Measurements from ENCODE around the gene WSCD1.

WSCD1 gene

GRCh38 chr17:6108987-6109386 is 38.8 kb downstream of the WSCD1 start:
- DNase-seq: no peak

GRCh38 chr17:6109536-6109935 is 39.4 kb downstream of the WSCD1 start:
- DNase-seq: no peak

GRCh38 chr17:6110088-6110487 is 39.9 kb downstream of the WSCD1 start:
- DNase-seq: no peak

- no peak for DNase-seq
Measured at GRCh38 chr17:6110592-6110991, 40.4 kb downstream of the WSCD1 start.

GRCh38 chr17:6120351-6120750 is 50.2 kb downstream of the WSCD1 start:
- DNase-seq: no peak

GRCh38 chr17:6124856-6125255 is 54.7 kb downstream of the WSCD1 start:
- DNase-seq: no peak

- DNase-seq: no peak
Measured at GRCh38 chr17:6126768-6127167, 56.6 kb downstream of the WSCD1 start.

GRCh38 chr17:6134721-6135120 is 64.5 kb downstream of the WSCD1 start:
- no peak for DNase-seq

- DNase-seq: no peak
Measured at GRCh38 chr17:6135236-6135635, 65.1 kb downstream of the WSCD1 start.

GRCh38 chr17:6135996-6136395 is 65.8 kb downstream of the WSCD1 start:
- DNase-seq: no peak

- DNase-seq: no peak
Measured at GRCh38 chr17:6137716-6138502, 67.7 kb downstream of the WSCD1 start.

GRCh38 chr17:6138761-6139446 is 68.7 kb downstream of the WSCD1 start:
- no peak for DNase-seq

- no peak for DNase-seq
Measured at GRCh38 chr17:6139447-6139832, 69.3 kb downstream of the WSCD1 start.

GRCh38 chr17:6140188-6140587 is 70.0 kb downstream of the WSCD1 start:
- DNase-seq: no peak

GRCh38 chr17:6140728-6141330 is 70.7 kb downstream of the WSCD1 start:
- no peak for DNase-seq

GRCh38 chr17:6142701-6143100 is 72.5 kb downstream of the WSCD1 start:
- DNase-seq: no peak

- no peak for DNase-seq
Measured at GRCh38 chr17:6145946-6146345, 75.8 kb downstream of the WSCD1 start.

- no peak for DNase-seq
Measured at GRCh38 chr17:6147042-6147441, 76.9 kb downstream of the WSCD1 start.

GRCh38 chr17:6153375-6153774 is 83.2 kb downstream of the WSCD1 start:
- DNase-seq: no peak

GRCh38 chr17:6157716-6158115 is 87.5 kb downstream of the WSCD1 start:
- DNase-seq: no peak

GRCh38 chr17:6159541-6160231 is 89.5 kb downstream of the WSCD1 start:
- DNase-seq: no peak

- DNase-seq: no peak
Measured at GRCh38 chr17:6160232-6160555, 90.0 kb downstream of the WSCD1 start.

All from fibroblast of skin of abdomen (primary cell).